HUDEP-2 (cell line): ENCODE data around the gene PCSK1N.
"Not testable (repeated sequence)": the region's sequence is repeated elsewhere in the genome, so short reads cannot be mapped to it uniquely, and the experiment has no call there.

Experiments used
- DNase-seq, 76 experiments: peaks; one replicate each; lab custom pipeline; 2025; ENCODE audit not compliant: unreplicated experiment in 76 of 76; lab: John Stamatoyannopoulos, UW

The PCSK1N gene

DNA sequence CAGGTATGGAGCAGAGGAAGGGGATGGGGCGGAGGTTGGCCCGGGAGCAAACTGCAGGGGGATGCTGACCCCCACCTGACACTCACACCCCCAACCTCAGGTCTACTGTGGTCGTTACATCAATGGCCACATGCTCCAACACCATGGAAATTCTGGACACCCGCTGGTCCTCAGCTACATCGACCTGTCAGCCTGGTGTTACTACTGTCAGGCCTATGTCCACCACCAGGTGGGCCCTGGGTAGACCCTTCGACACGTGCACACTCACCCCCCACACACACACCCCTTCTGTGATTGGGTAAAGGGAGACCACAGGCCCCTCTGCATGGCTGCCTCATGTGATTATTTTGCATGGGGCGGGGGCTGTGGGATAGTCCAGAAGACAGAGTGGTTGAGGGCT lies 11.3 kb downstream of the PCSK1N start:
- no peak for DNase-seq

DNA sequence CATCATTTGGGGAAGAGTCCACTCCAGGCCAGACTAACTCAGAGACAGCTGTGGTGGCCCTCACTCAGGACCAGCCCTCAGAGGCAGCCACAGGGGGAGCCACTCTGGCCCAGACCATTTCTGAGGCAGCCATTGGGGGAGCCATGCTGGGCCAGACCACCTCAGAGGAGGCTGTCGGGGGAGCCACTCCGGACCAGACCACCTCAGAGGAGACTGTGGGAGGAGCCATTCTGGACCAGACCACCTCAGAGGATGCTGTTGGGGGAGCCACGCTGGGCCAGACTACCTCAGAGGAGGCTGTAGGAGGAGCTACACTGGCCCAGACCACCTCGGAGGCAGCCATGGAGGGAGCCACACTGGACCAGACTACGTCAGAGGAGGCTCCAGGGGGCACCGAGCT lies 12.4 kb downstream of the PCSK1N start:
- DNase-seq, result no peak

DNA sequence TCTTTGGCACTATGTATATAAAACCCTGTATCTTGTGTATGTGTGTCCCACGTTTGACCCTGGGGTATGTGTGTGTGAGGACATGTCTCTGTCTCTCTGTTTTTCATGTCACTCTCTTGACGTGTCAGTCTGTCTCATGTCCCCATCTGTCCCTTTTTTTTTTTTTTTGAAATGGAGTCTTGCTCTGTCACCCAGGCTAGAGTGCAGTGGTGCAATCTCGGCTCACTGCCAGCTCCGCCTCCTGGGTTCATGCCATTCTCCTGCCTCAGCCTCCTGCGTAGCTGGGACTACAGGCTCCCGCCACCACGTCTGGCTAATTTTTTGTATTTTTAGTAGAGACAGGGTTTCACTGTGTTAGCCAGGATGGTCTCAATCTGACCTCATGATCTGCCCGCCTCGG lies 16.0 kb downstream of the PCSK1N start:
- DNase-seq, result not testable (repeated sequence)

DNA sequence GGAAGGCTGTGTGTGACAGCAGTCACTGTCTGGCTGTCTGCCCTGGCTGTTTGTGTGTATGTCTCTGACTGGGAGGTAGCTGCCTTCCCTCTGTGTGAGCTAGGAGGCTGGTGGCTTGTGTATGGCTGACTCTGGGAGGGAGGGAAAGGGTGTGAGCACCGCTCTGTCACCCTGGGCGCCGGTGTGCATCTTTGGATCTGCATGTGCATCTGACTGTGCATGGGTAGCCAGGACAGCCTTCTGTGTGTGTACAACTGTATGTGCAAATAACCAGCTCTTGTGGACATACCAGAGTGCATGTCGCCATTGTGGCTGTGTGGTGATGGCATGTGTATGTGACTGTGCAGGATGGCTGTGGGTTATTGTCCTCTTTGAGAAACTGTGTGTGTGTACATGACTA lies 16.5 kb downstream of the PCSK1N start:
- DNase-seq, result no peak

DNA sequence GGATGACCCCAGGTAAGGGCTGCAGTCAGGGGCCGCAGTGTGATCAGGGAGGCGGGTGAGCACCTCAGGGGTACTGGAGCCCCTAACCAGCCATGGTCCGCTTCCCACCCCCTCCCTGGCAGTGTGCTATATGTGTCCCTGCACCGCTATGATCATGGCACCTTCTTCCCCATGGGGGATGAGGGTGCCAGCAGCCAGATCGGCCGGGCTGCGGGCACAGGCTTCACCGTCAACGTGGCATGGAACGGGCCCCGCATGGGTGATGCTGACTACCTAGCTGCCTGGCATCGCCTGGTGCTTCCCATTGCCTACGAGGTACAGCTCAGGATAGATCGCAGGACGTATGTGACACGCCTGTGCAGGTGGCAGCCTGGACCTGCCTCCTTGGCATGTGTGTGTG lies 17.3 kb downstream of the PCSK1N start:
- DNase-seq, result no peak

DNA sequence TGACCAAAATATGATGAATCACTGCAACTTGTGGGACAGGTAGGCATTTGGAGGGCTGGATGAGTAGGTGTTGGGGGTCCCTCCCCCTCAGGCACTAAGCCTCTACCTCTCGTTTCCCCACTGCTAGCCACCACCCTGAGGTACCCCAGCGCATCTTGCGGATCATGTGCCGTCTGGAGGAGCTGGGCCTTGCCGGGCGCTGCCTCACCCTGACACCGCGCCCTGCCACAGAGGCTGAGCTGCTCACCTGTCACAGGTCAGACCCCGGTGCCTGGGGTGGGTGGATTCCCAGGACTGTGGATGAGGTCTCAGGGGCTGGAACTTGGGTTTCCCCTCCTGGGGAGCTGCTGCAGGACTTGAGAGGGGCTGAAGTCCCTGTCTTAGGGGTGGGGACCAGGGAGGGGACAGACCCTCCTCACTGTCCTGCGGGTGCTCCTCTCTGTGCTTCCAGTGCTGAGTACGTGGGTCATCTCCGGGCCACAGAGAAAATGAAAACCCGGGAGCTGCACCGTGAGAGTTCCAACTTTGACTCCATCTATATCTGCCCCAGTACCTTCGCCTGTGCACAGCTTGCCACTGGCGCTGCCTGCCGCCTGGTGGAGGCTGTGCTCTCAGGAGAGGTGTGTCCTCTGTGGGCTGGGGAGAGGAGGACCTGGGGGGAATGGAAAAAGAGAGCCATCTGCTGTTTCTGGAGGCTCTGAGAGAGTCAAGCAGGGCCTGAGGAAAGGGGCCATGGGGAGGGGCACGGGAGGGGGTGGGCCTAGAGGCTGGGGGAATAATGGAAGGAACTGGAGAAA lies 19.2 kb downstream of the PCSK1N start:
- peak in 1 of 76 experiments; percentile 10 for DNase-seq

DNA sequence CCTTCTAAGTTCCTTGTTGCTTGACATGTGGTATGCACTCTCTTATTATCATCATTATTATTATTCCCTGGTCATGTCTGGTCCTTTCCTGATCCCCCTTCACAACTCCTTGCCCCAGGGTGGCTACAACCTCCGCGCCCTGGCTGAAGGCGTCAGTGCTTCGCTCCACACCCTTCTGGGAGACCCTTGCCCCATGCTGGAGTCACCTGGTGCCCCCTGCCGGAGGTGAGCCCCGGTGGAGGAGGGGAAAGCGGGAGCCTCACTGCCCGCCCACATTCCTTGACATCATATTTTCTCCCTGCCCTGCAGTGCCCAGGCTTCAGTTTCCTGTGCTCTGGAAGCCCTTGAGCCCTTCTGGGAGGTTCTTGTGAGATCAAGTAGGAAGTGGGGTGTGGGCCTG lies 20.1 kb downstream of the PCSK1N start:
- no peak for DNase-seq

DNA sequence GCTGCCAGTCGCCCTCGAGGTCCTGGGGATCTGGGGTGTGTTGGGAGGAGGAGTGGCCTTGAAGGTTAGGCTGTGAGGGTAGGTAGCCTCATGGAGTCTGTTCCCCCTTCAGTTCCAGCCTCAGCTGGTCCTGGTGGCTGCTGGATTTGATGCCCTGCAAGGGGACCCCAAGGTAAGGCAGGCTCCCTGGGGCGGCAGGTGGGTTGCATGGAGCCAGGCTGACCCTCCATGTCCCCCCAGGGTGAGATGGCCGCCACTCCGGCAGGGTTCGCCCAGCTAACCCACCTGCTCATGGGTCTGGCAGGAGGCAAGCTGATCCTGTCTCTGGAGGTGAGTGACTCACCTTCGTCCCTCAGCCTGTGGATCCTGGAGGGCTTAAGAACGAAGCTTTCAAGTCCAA lies 20.7 kb downstream of the PCSK1N start:
- DNase-seq, result no peak

DNA sequence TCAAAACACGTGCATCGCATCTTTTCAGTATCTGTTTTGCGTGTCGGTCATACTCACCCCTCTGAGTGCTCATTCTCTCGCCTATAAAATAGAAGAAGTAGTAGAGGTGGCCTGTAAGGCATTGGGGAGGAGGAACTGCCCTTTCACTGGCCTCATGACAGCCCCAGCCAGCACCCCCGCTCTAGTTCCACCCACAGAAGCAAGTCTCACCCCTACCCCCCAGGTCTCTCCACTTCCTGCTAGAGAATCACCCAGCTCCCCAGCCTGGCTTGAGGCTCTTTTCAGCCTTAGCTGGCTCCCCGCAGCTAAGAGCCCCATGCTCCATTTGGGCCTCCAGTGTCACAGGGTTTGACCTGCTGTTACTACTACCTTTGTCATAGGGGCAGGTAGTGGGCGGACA lies 21.8 kb downstream of the PCSK1N start:
- no peak for DNase-seq

DNA sequence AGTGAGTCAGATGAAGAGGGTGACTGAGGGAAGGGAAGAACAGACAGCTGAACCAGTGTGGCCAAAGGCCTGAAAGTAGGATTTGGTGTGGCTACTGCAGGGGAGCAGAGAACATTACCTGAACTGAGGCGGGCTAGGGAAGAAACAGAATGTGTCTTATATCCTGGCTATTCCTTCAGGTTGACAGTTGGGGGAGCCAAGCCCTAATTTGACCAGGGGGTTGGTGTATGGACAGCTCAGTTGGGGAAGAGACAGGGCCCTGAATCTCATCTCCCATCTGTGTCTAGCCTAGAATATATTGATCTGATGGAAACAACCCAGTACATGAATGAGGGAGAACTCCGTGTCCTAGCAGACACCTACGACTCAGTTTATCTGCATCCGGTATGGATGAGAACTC lies 29.3 kb downstream of the PCSK1N start:
- DNase-seq, result no peak

DNA sequence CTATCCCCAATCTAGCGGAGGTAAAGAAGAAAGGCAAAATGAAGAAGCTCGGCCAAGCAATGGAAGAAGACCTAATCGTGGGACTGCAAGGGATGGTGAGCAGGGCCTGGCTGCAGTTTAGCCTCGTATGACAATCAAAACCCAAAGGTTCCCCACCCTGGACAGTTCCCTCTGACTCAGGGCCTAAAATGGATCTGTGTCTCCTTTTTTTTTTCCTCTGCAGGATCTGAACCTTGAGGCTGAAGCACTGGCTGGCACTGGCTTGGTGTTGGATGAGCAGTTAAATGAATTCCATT lies 32.6 kb downstream of the PCSK1N start:
- no peak for DNase-seq

DNA sequence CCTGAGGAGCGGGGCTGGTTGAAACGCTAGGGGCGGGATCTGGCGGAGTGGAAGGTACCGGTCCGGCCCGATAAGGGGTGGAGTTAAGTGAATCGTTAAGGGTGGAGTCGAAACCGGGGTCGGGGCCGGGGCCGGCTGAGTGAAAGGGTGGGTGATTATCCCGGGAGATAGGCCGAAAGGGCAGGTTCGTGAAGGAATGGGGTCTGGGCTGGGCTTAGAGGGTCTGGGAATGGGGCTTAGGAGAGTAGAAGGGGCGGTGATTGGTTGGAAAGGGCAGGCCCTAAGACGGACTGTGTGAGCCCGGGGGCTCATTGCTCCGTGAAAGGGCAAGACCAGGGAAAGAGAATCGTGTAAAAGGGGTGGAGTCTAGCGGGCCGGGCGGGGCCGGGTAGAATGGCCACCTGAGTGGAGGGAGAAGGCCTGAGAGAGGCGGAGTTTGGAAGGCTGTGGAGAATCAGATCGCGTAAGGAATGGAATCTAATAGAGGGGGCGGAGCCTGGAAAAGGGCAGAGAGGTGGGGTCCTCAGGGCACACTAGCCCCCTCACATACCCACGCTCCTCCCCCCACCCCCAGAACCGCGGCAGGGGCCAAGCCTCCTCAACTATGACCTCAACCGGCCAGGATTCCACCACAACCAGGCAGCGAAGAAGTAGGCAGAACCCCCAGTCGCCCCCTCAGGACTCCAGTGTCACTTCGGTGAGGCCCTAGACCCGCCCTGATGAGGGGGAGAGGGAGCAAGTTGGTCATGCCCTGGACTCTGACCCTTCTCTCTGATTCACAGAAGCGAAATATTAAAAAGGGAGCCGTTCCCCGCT lies 33.1 kb downstream of the PCSK1N start:
- DNase-seq, result peak in 73 of 76 experiments; percentile 18 to 88 (median 72)

DNA sequence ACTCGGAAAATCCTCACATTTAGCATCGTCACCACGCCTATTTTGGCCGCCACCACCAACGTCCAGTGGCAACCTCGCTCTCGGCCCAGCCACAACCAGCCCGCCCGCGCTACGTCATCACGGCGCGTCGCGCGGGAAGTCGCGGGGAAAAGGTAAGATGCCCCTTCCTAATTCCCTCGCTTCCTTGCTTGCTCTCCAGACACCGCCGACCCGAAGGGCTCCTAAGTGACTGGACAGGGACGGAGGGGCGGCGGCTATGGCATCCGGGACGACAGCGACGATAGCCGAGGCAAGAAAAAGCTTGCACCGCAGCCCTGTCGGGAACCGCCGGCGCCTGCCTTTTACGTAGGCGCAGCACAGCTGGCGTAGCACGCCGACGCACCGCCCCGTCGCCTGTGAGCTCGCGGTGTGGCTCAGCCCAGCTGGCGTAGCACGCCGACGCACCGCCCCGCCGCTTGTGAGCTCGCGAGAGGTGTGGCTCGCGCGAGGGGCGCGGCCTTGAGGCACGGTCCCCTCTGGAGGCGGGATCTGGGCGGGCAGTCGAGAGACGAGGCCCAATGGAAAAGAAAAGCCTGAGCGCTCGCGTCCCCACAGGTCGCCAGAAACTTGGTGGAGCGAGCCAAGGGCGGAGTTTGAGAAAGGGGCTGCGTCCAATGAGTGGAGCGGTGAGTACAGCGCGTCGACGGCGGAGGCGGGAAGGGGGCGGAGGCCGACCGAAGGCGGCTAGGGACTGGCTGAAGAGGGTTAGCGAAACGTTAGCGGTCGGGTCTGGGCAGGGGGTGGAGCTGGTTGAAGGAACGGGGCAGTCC lies 33.9 kb downstream of the PCSK1N start, which contains the start of gene HDAC6:
Gene HDAC6 (plus strand): TSS at position 788 of the 809 bp plus-strand sequence. CDS start 626 bp downstream, outside the sequence.
- peak in 75 of 76 experiments; percentile 17 to 99 (median 94) for DNase-seq

DNA sequence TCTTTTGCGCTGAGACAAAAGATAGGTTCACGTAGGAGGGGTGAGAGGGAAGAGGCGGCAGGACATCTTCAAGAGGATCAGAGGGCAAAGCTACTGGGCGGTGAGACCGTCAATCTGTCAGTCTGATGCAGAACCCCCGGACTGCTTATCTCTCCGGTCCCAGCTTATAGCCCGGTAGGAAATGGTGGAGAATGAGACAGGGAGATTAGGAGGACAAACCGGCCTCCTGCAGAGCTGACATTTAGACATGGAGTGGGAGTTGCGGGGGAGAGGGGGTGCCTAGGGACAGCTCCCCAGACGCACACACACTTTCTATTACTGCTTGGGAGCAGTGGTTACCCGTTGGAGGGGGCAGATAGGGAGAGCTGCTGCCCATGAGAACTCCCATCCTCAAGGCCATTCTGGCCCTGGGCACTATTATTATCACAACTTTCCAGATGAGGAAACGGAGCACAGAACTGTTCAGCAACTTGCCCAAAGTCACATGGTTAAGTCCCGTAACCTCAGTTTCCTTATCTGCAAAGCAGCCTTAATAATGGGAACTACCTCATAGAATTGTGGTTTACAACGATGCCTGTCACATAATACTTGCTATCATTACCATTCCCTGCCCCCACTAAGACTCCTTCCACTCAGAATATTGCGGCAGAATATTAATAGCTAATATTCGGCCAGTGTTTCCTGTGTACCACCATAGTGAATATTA lies 34.7 kb downstream of the PCSK1N start:
- peak in 75 of 76 experiments; percentile 17 to 88 (median 68) for DNase-seq

DNA sequence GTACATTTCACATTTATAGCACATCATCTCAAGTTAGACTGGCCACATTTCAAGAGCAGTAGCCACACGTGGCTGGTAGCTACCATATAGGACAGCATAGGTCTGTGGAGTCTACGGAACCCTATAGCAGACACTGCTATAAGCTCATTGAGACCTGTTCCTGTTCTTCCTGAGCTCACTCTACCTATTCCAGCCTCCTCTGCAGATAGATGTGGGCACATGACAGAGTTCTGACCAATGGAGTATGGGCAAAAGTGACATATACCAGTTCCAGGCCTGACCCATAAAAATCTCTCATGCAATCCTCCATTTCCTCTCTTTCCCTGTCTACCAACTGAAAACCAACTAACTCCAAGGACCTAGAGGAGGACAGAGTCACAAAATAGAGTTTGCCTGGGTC lies 37.1 kb downstream of the PCSK1N start:
- DNase-seq, result no peak

DNA sequence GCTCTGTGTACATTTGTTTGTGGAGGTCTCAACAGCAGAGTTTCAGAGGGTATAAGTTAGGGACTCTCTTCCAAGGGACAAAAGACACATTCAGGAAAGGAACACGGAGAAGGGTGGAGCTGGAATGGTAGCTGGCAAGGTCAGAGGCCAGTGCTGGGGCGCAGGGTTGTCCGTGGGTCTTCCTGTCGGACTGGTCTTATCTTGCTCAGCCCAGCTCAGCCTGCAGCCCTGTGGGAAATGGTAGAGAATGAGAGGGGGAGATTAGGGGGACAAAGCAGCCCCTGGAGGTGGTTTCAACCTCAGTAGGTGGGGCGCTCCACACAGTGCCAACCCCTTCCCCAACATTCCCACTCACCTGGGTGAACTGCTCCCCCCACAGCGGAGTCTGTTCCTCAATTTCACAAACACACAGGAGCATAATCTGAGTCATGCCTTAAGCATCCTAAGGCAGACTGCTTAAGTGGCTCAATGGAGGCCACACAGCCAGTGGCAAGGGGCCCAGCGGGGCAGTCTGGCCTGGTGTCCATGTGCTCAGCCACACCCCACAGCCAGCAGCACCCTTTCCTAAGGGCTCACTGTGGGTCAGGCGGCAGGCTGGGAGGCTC lies 40.4 kb downstream of the PCSK1N start:
- DNase-seq, result peak in 27 of 76 experiments; percentile 2 to 57 (median 33)

DNA sequence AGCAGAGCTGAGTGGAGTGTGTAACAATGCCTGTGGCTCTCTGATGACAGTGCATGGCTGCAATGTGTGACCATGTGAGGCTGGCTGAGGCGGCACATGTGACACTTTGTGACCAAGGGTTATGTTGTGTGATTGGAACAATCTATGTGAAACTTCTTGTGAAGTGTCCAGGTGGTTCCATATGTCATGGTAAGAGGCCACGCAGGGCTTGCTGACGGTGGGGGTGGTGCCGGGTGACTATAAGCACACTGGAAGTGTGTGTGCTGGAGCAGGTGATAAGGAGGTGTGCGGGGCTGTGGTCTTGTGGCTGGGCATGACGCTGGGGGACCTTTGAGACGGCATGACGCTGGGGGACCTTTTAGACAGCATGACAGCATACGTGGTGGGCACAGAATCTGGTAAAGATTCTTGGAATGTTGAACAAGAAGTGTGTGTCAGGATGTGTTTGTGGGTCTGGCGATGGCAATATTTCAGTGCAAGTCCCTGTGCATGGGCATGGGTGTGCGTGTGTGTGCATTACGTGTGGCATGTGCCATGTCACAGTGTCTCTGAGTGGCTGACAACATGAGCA lies 41.0 kb downstream of the PCSK1N start:
- peak in 54 of 76 experiments; percentile 1 to 64 (median 22) for DNase-seq

DNA sequence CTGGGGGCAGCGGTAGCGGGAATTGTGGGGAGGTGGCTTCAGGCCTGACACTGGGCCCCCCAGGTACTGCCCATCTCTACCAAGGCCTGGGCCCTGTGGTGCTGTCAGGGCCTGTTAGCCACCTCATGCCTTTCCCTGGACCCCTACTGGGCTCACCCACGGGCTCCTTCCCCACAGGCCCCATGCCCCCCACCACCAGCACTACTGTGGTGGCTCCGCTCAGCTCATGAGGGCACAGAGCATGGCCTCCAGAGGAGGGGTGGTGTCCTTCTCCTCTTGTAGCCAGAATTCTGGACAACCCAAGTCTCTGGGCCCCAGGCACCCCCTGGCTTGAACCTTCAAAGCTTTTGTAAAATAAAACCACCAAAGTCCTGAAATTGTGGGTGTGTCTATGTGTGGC lies 41.5 kb downstream of the PCSK1N start:
- DNase-seq, result no peak

DNA sequence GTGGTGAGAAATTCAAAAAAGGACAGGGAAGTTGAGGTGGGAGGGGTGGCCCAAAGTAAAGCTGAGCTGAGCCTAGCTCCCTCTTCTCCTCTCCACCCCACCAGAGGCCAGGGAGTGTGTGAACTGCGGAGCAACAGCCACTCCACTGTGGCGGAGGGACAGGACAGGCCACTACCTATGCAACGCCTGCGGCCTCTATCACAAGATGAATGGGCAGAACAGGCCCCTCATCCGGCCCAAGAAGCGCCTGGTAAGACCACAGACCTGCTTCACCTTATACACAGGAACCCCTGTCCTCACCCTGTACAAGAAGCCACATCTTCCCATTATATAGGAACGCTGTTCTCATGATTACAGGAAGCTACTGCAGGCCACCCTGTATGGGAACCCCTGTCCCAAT lies 43.2 kb downstream of the PCSK1N start:
- no peak for DNase-seq
